ENCODE results near the gene MFRP.
A peak's percentile ranks its signal among the peaks of the same experiment; 100 is the strongest.

The MFRP gene

GRCh38 chr11:119361941-119362725 is 15.6 kb upstream of the MFRP start:
- no peak for DNase-seq (ENCODE audit: insufficient read length, low spot score)
- no peak for FAIRE-seq
- TF ChIP-seq PAX5 (IDR thresholded peaks at IDR 0.05; ENCODE audit: insufficient read depth, low read length, severe bottlenecking) (no peak), POLR2A (IDR thresholded peaks at IDR 0.05; ENCODE audit: low read depth, low read length) (no peak), SPI1 (IDR thresholded peaks at IDR 0.05; ENCODE audit: low read depth, low read length) (no peak), TAF1 (IDR thresholded peaks at IDR 0.05; ENCODE audit: low read depth, low read length) (no peak), POU2F2 (IDR thresholded peaks at IDR 0.05; ENCODE audit: low read depth, low read length) (no peak), POLR2AphosphoS5 (IDR thresholded peaks at IDR 0.05; ENCODE audit: low read depth, low read length) (no peak)

- TF ChIP-seq TAF1 (IDR thresholded peaks at IDR 0.05; ENCODE audit: low read depth, low read length): no peak
- TF ChIP-seq POU2F2 (IDR thresholded peaks at IDR 0.05; ENCODE audit: low read depth, low read length): no peak
- TF ChIP-seq PAX5 (IDR thresholded peaks at IDR 0.05; ENCODE audit: insufficient read depth, low read length, severe bottlenecking): no peak
- no peak for TF ChIP-seq POLR2AphosphoS5 (IDR thresholded peaks at IDR 0.05; ENCODE audit: low read depth, low read length)
- TF ChIP-seq POLR2A (IDR thresholded peaks at IDR 0.05; ENCODE audit: low read depth, low read length): no peak
- TF ChIP-seq SPI1 (IDR thresholded peaks at IDR 0.05; ENCODE audit: low read depth, low read length): no peak
- FAIRE-seq (peak; percentile 9), DNase-seq (ENCODE audit: insufficient read length, low spot score) (no peak)
Observed at GRCh38 chr11:119361056-119361787, 14.7 kb upstream of the MFRP start.

- TF ChIP-seq POLR2AphosphoS5 (IDR thresholded peaks at IDR 0.05; ENCODE audit: low read depth, low read length) (no peak), PAX5 (IDR thresholded peaks at IDR 0.05; ENCODE audit: insufficient read depth, low read length, severe bottlenecking) (no peak), TAF1 (IDR thresholded peaks at IDR 0.05; ENCODE audit: low read depth, low read length) (no peak), POLR2A (IDR thresholded peaks at IDR 0.05; ENCODE audit: low read depth, low read length) (no peak), POU2F2 (IDR thresholded peaks at IDR 0.05; ENCODE audit: low read depth, low read length) (no peak), SPI1 (IDR thresholded peaks at IDR 0.05; ENCODE audit: low read depth, low read length) (peak; percentile 33; the same call in 1 of the 2 replicates)
- DNase-seq (ENCODE audit: insufficient read length, low spot score) (no peak), FAIRE-seq (no peak)
Observed at GRCh38 chr11:119359365-119360214, 13.1 kb upstream of the MFRP start.

GRCh38 chr11:119357074-119357473 is 10.6 kb upstream of the MFRP start:
- DNase-seq (ENCODE audit: insufficient read length, low spot score) (no peak), FAIRE-seq (no peak)
- TF ChIP-seq SPI1 (IDR thresholded peaks at IDR 0.05; ENCODE audit: low read depth, low read length): no peak
- TF ChIP-seq TAF1 (IDR thresholded peaks at IDR 0.05; ENCODE audit: low read depth, low read length): no peak
- no peak for TF ChIP-seq POLR2A (IDR thresholded peaks at IDR 0.05; ENCODE audit: low read depth, low read length)
- no peak for TF ChIP-seq POLR2AphosphoS5 (IDR thresholded peaks at IDR 0.05; ENCODE audit: low read depth, low read length)
- no peak for TF ChIP-seq POU2F2 (IDR thresholded peaks at IDR 0.05; ENCODE audit: low read depth, low read length)
- TF ChIP-seq PAX5 (IDR thresholded peaks at IDR 0.05; ENCODE audit: insufficient read depth, low read length, severe bottlenecking): no peak

GRCh38 chr11:119356349-119357031 is 10.0 kb upstream of the MFRP start:
- no peak for TF ChIP-seq PAX5 (IDR thresholded peaks at IDR 0.05; ENCODE audit: insufficient read depth, low read length, severe bottlenecking)
- no peak for TF ChIP-seq POLR2A (IDR thresholded peaks at IDR 0.05; ENCODE audit: low read depth, low read length)
- no peak for TF ChIP-seq TAF1 (IDR thresholded peaks at IDR 0.05; ENCODE audit: low read depth, low read length)
- TF ChIP-seq POU2F2 (IDR thresholded peaks at IDR 0.05; ENCODE audit: low read depth, low read length): no peak
- TF ChIP-seq SPI1 (IDR thresholded peaks at IDR 0.05; ENCODE audit: low read depth, low read length): no peak
- TF ChIP-seq POLR2AphosphoS5 (IDR thresholded peaks at IDR 0.05; ENCODE audit: low read depth, low read length): no peak
- peak; percentile 86 for DNase-seq (ENCODE audit: insufficient read length, low spot score)
- FAIRE-seq: peak; percentile 78

- FAIRE-seq (no peak), DNase-seq (ENCODE audit: insufficient read length, low spot score) (no peak)
- TF ChIP-seq POLR2A (IDR thresholded peaks at IDR 0.05; ENCODE audit: low read depth, low read length): no peak
- TF ChIP-seq TAF1 (IDR thresholded peaks at IDR 0.05; ENCODE audit: low read depth, low read length): no peak
- no peak for TF ChIP-seq SPI1 (IDR thresholded peaks at IDR 0.05; ENCODE audit: low read depth, low read length)
- TF ChIP-seq POLR2AphosphoS5 (IDR thresholded peaks at IDR 0.05; ENCODE audit: low read depth, low read length): no peak
- TF ChIP-seq PAX5 (IDR thresholded peaks at IDR 0.05; ENCODE audit: insufficient read depth, low read length, severe bottlenecking): no peak
- TF ChIP-seq POU2F2 (IDR thresholded peaks at IDR 0.05; ENCODE audit: low read depth, low read length): no peak
Observed at GRCh38 chr11:119355091-119355843, 8.8 kb upstream of the MFRP start.

- DNase-seq (ENCODE audit: insufficient read length, low spot score) (no peak), FAIRE-seq (no peak)
- no peak for TF ChIP-seq SPI1 (IDR thresholded peaks at IDR 0.05; ENCODE audit: low read depth, low read length)
- no peak for TF ChIP-seq POLR2A (IDR thresholded peaks at IDR 0.05; ENCODE audit: low read depth, low read length)
- TF ChIP-seq TAF1 (IDR thresholded peaks at IDR 0.05; ENCODE audit: low read depth, low read length): no peak
- TF ChIP-seq PAX5 (IDR thresholded peaks at IDR 0.05; ENCODE audit: insufficient read depth, low read length, severe bottlenecking): no peak
- no peak for TF ChIP-seq POU2F2 (IDR thresholded peaks at IDR 0.05; ENCODE audit: low read depth, low read length)
- no peak for TF ChIP-seq POLR2AphosphoS5 (IDR thresholded peaks at IDR 0.05; ENCODE audit: low read depth, low read length)
Observed at GRCh38 chr11:119352857-119353260, 6.4 kb upstream of the MFRP start.

- TF ChIP-seq POLR2A (IDR thresholded peaks at IDR 0.05; ENCODE audit: low read depth, low read length) (no peak), POLR2AphosphoS5 (IDR thresholded peaks at IDR 0.05; ENCODE audit: low read depth, low read length) (no peak), PAX5 (IDR thresholded peaks at IDR 0.05; ENCODE audit: insufficient read depth, low read length, severe bottlenecking) (no peak), SPI1 (IDR thresholded peaks at IDR 0.05; ENCODE audit: low read depth, low read length) (no peak), POU2F2 (IDR thresholded peaks at IDR 0.05; ENCODE audit: low read depth, low read length) (no peak), TAF1 (IDR thresholded peaks at IDR 0.05; ENCODE audit: low read depth, low read length) (no peak)
- DNase-seq (ENCODE audit: insufficient read length, low spot score) (no peak), FAIRE-seq (no peak)
Observed at GRCh38 chr11:119351232-119351631, 4.7 kb upstream of the MFRP start.

Measured in GM12891 (cell line).